ENCODE results near the gene SQSTM1.
"Not testable (repeated sequence)": the region's sequence is repeated elsewhere in the genome, so short reads cannot be mapped to it uniquely, and the experiment has no call there.

The SQSTM1 gene

GRCh38 chr5:179820483-179821297, at the start of gene SQSTM1:
Gene SQSTM1 (plus strand): TSS chr5:179820905. CDS start chr5:179820937, 32 bp downstream.
- in situ Hi-C loops (cut with MboI; ENCODE audit: low sequenced_read_pairs), result loop anchor here (25.0 kb wide), 1 partner anchor 267 kb away; no protein-coding TSS in a partner anchor

GRCh38 chr5:179771311-179771895, 49.3 kb upstream of the SQSTM1 start:
- in situ Hi-C loops (cut with MboI; ENCODE audit: low sequenced_read_pairs), result no loop called here

DNA sequence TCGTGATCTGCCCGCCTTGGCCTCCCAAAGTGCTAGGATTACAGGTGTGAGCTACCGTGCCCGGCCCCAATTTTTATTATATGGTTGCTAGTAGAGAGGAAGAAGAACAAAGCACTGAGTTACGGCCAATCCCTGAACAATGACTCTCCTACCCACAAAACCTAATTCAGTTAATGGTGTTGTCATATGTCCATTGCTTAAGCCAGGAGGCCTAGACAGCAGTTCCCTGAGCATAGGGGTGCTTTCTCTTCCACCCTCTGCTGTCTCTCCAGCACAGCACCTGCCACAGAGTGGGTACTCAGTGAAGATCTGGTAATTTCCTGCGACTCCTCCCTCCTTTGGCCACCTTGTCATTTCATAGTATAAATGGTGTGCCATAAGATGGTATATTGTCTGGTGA, 48.4 kb upstream of the SQSTM1 start:
- in situ Hi-C loops (cut with MboI; ENCODE audit: low sequenced_read_pairs), result no loop called here

DNA sequence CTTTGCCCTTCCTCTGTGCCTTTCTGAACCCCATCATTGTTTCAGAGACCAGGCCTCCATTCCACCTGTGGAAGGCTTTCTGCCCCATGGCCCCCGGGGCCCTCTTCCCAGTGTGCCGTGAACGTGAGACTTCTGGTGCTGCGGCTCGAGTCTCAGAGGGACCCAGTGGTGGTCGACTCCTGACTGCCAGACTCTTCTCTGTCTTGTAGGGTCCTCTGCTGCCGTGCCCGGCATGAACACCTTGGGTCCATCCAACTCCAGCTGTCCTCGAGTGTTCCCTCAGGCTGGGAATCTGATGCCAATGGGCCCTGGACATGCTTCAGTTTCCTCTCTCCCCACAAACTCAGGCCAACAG, 47.0 kb upstream of the SQSTM1 start:
- in situ Hi-C loops (cut with MboI; ENCODE audit: low sequenced_read_pairs), result no loop called here

DNA sequence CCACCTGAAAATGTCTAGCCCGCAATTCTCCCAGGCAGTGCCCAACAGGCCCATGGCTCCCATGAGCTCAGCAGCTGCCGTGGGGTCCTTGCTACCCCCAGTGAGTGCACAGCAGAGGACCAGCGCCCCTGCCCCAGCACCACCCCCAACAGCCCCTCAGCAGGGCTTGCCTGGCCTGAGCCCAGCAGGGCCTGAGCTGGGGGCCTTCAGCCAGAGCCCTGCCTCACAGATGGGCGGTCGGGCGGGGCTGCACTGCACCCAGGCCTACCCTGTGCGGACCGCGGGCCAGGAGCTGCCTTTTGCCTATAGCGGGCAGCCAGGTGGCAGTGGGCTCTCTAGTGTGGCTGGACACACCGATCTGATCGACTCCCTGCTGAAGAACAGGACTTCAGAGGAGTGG, 46.3 kb upstream of the SQSTM1 start:
- in situ Hi-C loops (cut with MboI; ENCODE audit: low sequenced_read_pairs), result no loop called here

DNA sequence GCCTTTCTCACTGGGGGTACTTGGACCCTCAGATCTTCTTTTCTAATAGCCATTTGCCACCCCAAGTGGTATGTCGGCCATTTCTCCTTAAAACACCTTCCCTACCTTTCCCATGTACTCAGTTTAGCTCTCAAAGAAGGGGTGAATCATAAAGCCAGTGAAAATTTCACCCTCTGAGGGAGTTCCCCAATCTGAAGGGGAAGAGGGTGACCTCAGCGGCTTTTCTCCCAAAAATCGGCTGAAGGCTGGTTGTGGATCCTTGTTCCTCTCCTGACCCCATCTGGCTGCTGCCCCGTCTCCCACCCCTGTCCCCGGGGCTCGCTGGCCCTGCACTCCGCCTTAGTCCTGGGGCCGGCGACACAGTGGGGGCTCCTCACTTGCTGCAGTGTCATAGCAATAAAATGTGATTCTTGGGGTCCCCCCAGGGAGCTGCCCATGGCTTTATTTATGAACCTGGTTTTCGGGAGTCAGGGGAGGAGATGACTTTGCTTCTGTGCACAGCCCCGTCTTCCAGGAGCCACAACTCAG, 44.2 kb upstream of the SQSTM1 start:
- in situ Hi-C loops (cut with MboI; ENCODE audit: low sequenced_read_pairs), result no loop called here

DNA sequence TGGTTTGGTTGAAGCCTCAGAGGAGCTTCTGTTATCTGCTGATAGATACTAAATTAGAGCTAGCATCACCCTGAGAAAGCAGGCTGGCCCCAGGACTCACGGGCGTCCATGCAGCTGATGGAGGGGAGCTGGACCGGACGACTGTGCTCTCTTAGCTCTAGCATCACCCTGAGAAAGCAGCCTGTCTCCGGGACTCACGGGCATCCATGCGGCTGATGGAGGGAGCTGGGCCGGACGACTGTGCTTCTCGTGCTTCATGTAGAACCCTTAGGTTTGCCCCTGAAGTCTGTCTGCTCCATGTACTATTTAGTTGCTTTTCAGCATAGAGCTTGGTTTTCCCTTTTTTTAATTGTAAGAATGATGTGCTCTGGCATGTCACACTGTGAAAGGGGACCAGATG, 43.2 kb upstream of the SQSTM1 start:
- in situ Hi-C loops (cut with MboI; ENCODE audit: low sequenced_read_pairs), result no loop called here

DNA sequence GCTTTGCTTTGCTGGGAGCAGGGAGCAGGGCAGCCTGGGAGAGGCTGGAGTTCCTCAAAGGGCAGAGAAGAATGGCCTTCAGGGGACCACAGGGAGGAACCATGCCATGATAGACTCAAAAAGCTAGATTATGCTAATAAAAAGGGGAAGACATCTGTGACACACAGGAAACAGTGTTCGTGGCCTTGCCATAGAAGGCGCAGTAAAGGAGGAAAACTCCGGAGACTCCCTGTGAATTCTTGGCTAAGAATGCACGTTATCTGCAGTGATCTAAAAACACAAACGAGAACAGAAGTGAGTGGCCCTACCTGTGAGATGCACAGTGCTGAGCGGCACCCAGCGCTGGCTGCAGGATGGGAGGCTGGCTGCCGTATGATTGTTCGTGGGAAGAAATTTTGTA, 42.8 kb upstream of the SQSTM1 start:
- in situ Hi-C loops (cut with MboI; ENCODE audit: low sequenced_read_pairs), result no loop called here

- in situ Hi-C loops (cut with MboI; ENCODE audit: low sequenced_read_pairs), result no loop called here
Measured at GRCh38 chr5:179778591-179778990, 42.1 kb upstream of the SQSTM1 start.

DNA sequence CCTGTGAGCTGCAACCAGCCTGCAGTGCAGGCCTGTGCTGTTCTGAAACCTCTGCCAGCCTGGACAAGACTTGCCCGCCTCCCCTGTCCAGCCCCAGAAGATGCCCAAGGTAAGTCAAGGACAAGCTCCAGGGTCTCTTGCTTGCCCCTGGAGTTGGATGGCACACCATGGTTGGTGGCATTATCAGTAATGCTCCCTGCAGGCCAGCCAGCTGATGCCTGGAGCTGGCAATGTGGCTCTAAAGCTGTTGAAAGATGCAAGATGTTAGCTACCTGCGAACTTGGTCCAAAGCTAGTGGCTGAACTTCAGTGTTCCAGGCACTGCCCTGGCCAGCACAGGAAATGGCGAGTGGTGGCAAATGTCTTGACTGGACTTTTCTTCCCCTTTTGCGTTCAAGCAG, 40.9 kb upstream of the SQSTM1 start:
- in situ Hi-C loops (cut with MboI; ENCODE audit: low sequenced_read_pairs), result no loop called here

- in situ Hi-C loops (cut with MboI; ENCODE audit: low sequenced_read_pairs), result no loop called here
Measured at GRCh38 chr5:179780362-179780761, 40.3 kb upstream of the SQSTM1 start.

DNA sequence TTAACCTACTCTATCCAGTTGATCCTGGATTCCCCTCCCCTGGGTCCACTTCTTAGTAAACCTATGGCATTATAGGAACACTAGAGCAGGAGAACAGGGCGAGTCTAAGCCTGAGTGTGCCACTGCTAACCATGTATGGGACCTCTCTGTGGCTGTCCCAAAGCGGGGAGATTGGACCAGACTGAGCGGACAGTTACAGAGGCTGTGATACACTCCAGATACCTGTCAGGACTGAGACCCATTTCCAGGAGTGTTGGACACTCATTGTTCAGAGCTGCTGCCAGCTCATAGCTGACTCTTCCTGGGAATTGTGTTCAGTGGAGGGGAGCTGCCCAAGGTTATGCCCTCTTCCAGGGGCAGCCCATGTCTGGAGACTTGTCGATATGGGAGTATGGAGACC, 38.9 kb upstream of the SQSTM1 start:
- in situ Hi-C loops (cut with MboI; ENCODE audit: low sequenced_read_pairs), result no loop called here

DNA sequence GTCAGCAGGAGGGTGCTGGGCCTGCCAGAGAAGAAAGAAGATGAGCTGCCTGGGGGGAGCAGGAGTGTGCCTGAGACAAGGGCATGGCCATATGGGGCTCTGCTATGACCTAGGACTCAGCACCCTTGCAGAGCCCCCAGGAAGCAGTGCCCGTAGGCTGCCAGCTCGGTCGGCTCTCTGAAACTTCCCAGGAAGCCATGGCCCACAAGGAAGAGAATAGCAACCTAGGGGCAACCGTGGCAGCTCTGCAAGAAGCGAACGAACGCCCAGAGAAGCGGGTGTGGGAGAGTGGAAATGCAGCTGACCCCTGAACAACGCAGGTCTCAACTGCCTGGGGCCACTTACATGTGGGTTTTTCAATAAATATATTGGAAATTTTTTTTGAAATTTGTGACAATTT, 37.6 kb upstream of the SQSTM1 start:
- in situ Hi-C loops (cut with MboI; ENCODE audit: low sequenced_read_pairs), result no loop called here

DNA sequence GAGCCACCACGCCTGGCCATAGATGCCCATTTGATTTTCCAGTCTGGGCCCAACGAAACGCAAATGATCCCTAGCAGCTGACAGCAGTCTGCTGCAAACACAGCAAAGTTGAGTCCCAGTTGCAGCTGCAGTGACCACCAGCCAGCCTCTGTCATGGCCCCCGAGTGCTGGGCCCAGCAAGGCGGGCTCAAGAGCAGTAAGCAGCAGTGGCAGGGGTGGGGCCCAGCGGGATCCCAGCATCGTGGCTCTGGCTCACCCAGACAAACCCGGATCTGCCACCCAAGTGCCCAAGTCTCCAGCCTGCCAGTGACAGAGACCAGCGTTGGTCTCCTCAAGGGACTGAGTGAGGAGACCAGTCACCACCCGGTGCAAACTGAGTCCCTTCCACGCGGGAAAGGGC, 33.8 kb upstream of the SQSTM1 start:
- in situ Hi-C loops (cut with MboI; ENCODE audit: low sequenced_read_pairs), result no loop called here

DNA sequence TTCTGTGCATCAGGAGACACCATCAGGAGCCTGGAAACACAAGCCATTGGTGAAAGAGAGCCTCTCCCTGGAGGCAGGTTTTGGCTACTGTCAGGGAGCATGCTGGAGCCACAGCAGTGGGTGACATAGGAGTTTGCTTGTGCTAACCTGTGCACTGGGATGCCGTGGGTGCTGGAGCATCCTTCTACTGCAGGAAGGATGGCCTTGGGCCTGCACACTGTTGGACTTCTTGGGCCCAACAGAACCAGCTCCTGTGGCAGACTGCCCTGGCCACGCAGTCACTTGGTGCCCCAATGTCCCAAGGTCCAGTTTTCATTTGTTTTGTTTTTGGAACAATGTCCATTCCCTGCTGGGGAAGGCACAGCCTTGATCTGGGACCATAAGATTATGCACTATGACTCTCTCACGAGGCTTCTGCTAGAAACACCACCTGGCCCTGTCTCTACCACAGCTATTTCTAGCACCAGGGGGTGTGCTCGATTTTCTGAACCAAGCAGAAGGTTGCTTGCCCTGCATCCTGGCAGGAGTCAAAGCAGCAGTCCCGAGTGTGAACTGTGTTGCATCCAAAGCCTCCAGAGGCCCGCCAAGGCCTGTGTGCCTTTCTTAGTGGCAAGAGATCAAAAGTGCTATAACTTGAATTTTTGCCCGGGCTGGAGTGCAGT, 32.4 kb upstream of the SQSTM1 start:
- in situ Hi-C loops (cut with MboI; ENCODE audit: low sequenced_read_pairs), result no loop called here

GRCh38 chr5:179789278-179789677, 31.4 kb upstream of the SQSTM1 start:
- in situ Hi-C loops (cut with MboI; ENCODE audit: low sequenced_read_pairs), result not testable (repeated sequence)

DNA sequence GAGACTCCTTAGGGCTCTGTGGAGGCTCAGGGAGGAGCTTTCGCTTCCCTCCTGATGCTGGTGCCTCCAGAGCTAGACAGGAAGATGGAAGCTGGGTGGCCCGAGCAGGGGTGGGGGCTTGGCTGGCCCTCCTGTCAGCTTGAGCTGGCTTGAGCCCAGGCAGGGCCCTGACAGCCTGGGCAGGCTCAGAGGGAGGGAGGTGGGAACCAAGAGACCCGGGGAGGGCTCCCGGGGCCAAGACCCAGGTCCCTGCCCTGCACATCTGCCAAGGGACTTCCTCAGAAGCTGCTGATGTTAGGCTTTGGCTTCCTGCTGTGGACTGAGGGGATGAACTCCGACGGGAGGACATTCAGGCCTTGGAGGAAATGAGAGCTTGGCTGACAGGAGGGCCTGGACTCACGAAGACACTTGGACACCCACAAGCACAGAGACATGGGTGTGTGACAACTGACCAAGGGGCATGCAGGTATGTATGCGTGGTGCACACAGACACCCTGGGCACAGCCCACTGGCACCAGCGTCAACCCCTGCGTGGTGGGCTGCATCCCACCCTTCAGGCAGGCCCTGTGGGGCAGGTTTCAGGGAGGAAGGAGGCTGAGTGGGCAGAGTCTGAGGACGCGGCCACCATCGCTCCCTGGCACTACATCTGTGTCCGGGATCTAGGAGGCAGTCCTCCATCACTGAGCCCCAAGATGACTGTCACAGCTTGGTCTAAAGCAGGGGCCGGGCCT, 28.7 kb upstream of the SQSTM1 start:
- in situ Hi-C loops (cut with MboI; ENCODE audit: low sequenced_read_pairs), result no loop called here

DNA sequence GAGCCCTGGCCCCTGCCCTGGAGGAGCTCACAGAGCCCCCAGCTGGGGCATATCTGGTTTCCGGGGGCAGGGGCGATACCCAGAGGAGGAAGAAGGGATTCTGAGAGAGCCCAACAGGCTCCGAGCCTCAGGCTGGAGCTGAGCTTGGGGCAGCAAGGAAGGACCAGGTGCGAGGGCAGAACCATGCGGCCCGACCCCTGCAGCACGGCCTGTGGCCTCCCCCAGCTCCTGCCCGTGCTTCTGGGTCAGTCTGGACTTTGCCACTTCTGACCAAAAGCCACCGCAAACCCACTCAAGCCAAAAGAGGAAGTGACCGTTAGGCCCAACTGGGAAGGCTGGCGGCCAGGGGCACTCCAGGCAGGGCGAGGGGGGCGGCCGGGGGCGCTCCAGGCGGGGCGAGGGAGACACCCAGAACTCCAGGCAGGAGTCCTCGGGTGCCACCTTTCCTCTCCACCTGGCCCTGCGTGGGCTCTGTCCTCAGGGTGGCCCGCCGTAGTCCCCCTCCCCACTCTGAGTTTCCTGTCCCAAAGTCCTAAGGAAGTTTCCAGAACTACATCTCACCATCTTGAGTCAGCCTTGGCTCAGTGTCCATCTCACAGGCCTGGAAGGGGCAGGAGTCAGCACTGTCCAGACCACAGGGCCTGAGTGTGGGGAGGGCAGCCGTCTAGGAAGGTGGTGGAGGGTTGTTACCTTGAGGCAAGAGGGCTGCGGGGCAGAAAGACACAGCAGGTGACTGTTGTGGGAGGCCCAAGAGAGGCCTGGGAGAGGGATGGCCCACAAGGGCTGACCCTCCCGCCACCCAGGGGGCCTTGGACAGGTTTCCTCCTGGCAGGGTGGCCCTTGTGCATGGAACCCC, 27.9 kb upstream of the SQSTM1 start:
- in situ Hi-C loops (cut with MboI; ENCODE audit: low sequenced_read_pairs), result no loop called here

DNA sequence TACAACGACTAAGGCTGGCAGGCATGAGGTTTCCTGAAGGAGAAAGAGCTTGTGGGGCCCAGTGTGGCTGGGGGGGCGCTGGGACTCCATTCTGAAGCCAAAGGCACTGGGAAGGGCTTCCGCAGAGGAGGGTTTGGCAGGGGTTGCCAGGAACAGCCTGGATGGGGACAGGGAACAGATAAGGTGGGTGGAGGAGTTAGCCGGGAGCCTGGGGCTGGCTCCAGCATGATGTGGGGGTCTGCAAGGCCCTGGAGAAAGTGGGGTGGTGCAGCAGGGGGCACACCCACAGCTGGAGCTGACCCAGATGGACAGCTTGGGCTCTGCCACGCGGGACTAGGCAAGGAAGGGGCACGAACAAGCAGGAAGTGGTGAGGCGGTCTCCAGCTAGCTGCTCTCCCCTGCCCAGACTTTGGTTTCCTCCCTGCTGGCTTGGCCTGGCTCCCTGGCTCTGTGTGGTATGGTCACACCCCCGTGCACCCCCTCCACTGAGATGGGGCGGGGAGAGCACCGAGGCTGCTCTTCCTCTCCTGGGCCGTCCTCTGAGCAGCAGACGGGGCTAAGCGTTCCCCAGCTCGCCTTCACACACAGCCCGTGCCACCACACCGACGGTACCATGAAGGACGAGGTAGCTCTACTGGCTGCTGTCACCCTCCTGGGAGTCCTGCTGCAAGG, 27.1 kb upstream of the SQSTM1 start, which contains the start of gene LTC4S:
Gene LTC4S, plus strand, starts transcription at position 519 of the 672 bp plus-strand sequence. Its CDS starts 95 bp downstream, at position 614.
- in situ Hi-C loops (cut with MboI; ENCODE audit: low sequenced_read_pairs), result no loop called here

GRCh38 chr5:179794171-179794570, 26.5 kb upstream of the SQSTM1 start:
- in situ Hi-C loops (cut with MboI; ENCODE audit: low sequenced_read_pairs), result no loop called here
